Right lobe of liver (tissue), 6 donors: ENCODE data around the gene NTM. TPM values are rescaled to one million over a fixed set of nuclear protein-coding genes. Genes with fewer than 3 reads are reported as not detected.

Source experiments
- ATAC-seq, 4 donors: fragments of 200-7000 bp; cut with Tn5 transposase; one replicate each; pipeline ENCODE4 v1.9.1; 2020; ENCODE audit warnings: mild to moderate bottlenecking in 4 of 4, moderate library complexity in 4 of 4
- DNase-seq, 3 donors: peaks; one replicate each; pipeline ENCODE4 v3.0.0-alpha.2; 2020
- H3K27ac ChIP-seq, 3 donors: fragments of 200-600 bp; one replicate each; pipeline ENCODE4 v1.8.0; 2022
- H3K27me3 ChIP-seq, 2 donors: fragments of 200-600 bp; one replicate each; pipeline ENCODE4 v1.8.0; 2022
- H3K36me3 ChIP-seq, 4 donors: fragments of 200-600 bp; sonication (generic) in 1 of 4; one replicate each; pipeline versions ENCODE4 v1.5.1 to v1.8.0; 2017 to 2022; ENCODE audit warnings: control low read depth in 1 of 4
- H3K4me1 ChIP-seq, 4 donors: fragments of 200-600 bp; sonication (generic) in 1 of 4; one replicate each; pipeline versions ENCODE4 v1.5.1 to v1.8.0; 2017 to 2022; ENCODE audit warnings: control low read depth in 1 of 4
- H3K4me3 ChIP-seq, 3 donors: fragments of 200-600 bp; one replicate each; pipeline ENCODE4 v1.8.0; 2022
- H3K9me3 ChIP-seq, 4 donors: fragments of 200-600 bp; sonication (generic) in 1 of 4; one replicate each; pipeline versions ENCODE4 v1.5.1 to v1.8.0; 2017 to 2022; ENCODE audit warnings: control low read depth in 1 of 4
- CTCF ChIP-seq, 4 donors: fragments of 200-600 bp in 3 of 4; fragments of 450-650 bp in 1 of 4; IDR thresholded peaks; one replicate each; pipeline versions ENCODE4 v1.5.1 to v1.8.0; 2016 to 2022; ENCODE audit warnings: antibody characterized with exemption in 4 of 4, mild to moderate bottlenecking in 2 of 4
- POLR2A ChIP-seq: fragments of 450-650 bp; IDR thresholded peaks from one replicate; pipeline ENCODE4 v1.6.1; 2017; ENCODE audit warnings: antibody characterized with exemption, mild to moderate bottlenecking
- WGBS: methylation state at CpG from one replicate; pipeline ENCODE4 v1.1.6; 2018; ENCODE audit warnings: low coverage, low lambda C conversion rate; ENCODE audit not compliant: insufficient coverage; ENCODE audit errors: missing lambda C conversion rate; 5-methylcytosine and 5-hydroxymethylcytosine counted together
- intact Hi-C, 2 donors: fragments of 100-400 bp; cut with DNase I; formaldehyde crosslinking; loops; one replicate each; pipeline versions ENCODE4 v1.11.2 to v1.14.1; 2022
- total RNA-seq, 6 experiments: library from RNA; depleted of rRNA in 2 of 6; stranded (reverse); fragments of >200 nt in 2 of 6; fragmentation: NEBNext Ultra II Directional in 3 of 6; extraction: Animal tissue kit (Norgen Biotek cat#: 25700) in 3 of 6; gene quantifications; one replicate each; pipeline versions ENCODE4 v1.1.0 to v1.2.4, GENCODE V29; 2016 to 2023
- donor health status: DM: no; HTN: yes; CAD: no.
- donor health status: DM: no; HTN: no; CAD: no.
- donor health status: DM: no; HTN: no; CAD: no.
- donor health status: DM: no; HTN: yes; CAD: no.
- donor health status: DM: no; HTN: yes; CAD: no.

Gene NTM
- total RNA-seq, 6 experiments from 2014 or later: 0.35 TPM; not detected in 5

DNA sequence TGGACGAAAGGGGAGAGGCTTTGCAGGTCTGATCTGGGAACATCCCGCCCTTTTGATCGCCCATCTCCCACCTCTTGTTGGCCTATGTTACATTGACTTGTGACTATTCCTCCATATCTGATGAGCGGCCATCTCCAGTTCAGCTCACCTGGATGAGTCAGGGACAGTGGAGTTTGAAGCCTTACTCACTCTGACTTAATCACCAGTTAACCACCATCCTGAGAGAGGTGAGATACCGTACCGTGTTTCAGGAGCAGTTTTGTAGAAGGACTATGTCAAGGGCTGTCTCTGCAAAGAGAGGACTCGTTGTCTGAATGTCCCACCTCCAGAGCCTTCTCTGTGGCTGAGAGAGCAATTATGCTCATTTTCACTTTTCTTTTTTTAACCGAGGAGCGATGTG, 771.7 kb downstream of the NTM start:
- no peak for DNase-seq
- Histone ChIP-seq H3K36me3 (no peaks in the 10 kb centered on the region), H3K9me3 (no peaks in the 10 kb centered on the region), H3K27me3 (no peaks in the 10 kb centered on the region), H3K4me3 (no peak overlapping the region), H3K4me1 (no peaks in the 10 kb centered on the region), H3K27ac (no peak overlapping the region)
- no peak for ATAC-seq
- TF ChIP-seq POLR2A (no peak), CTCF (IDR thresholded peaks at IDR 0.05) (no peak)
- intact Hi-C loops: no loop called here
- WGBS: 57% methylated on average over 9 of the region's 9 CpGs

DNA sequence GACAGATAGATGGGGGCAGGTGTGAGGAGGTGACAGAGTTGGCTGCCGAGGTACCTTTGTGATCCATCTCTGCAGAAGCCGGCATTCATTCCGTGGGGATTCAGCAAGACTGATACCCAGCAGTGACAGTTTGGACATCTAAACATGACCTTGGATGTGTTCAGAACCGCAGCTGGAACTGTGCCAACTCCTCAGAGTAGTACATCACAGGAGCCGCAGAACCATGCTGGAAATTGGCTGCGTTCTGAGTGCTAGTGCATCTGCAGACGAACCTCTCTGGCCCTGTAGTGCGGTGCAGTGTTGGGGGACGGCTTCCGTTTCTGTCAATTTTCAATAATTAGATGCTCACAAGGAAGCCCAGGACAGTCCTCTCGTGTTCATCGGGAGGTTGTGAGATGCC, 772.1 kb downstream of the NTM start:
- no peak for DNase-seq
- Histone ChIP-seq H3K36me3 (no peaks in the 10 kb centered on the region), H3K4me1 (no peaks in the 10 kb centered on the region), H3K4me3 (no peak overlapping the region), H3K27ac (no peak overlapping the region), H3K27me3 (no peaks in the 10 kb centered on the region), H3K9me3 (no peaks in the 10 kb centered on the region)
- WGBS: 47% methylated on average over 3 of the region's 12 CpGs
- TF ChIP-seq CTCF (IDR thresholded peaks at IDR 0.05): no peak
- no peak for TF ChIP-seq POLR2A
- intact Hi-C loops: no loop called here
- ATAC-seq: no peak

DNA sequence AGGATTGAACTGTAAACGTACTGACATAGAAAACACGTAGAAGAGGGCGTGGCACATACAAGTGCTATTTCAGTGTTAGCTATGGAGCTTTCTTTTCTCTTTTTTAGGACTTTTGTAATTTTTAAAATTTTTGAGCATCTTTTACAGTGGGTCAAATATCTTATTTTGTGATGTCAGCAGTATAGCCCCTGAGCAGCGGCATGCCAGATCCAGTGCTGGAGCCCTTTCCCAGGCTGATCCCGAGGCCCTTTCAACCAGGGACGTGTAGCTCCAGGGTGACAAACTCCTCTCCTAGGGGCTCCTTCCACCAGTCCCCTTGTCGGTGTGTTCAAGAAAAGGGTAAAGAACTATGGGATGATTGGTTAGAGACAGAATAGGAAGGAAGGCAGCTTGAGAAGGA, 777.0 kb downstream of the NTM start:
- DNase-seq: no peak
- H3K27ac ChIP-seq: no peak overlapping the region
- no peaks in the 10 kb centered on the region for H3K27me3 ChIP-seq
- TF ChIP-seq CTCF (IDR thresholded peaks at IDR 0.05) (no peak), POLR2A (no peak)
- H3K4me1 ChIP-seq: no peaks in the 10 kb centered on the region
- no peaks in the 10 kb centered on the region for H3K9me3 ChIP-seq
- intact Hi-C loops: no loop called here
- 51% methylated on average over 7 of the region's 7 CpGs for WGBS
- H3K36me3 ChIP-seq: no peaks in the 10 kb centered on the region
- no peak overlapping the region for H3K4me3 ChIP-seq
- no peak for ATAC-seq

- no peak for ATAC-seq
Measured at GRCh38 chr11:132154781-132155180, 784.4 kb downstream of the NTM start.

More at GRCh38 chr11:132154781-132155180, 784.4 kb downstream of the NTM start:
- Histone ChIP-seq H3K9me3 (no peaks in the 10 kb centered on the region), H3K27ac (no peak overlapping the region), H3K4me1 (no peaks in the 10 kb centered on the region), H3K4me3 (no peak overlapping the region), H3K27me3 (no peaks in the 10 kb centered on the region), H3K36me3 (no peaks in the 10 kb centered on the region)
- TF ChIP-seq POLR2A (no peak), CTCF (IDR thresholded peaks at IDR 0.05) (no peak)
- 75% methylated on average over 4 of the region's 4 CpGs for WGBS
- intact Hi-C loops: no loop called here
- DNase-seq: no peak
